IPS DF 6.9 (cell line): ENCODE data around the gene HEG1.
A peak's percentile ranks its signal among the peaks of the same experiment; 100 is the strongest.

Source experiments
- DNase-seq: peaks from one replicate; pipeline ENCODE4 v3.0.0-alpha.2; 2013; ENCODE audit warnings: low read depth, low spot score
- H3K27ac ChIP-seq: one replicate; pipeline ENCODE4 v1.5.1; 2013; ENCODE audit warnings: low read length, control low read depth
- H3K27me3 ChIP-seq: 2 replicates; pipeline ENCODE4 v1.6.1; 2013; ENCODE audit warnings: mild to moderate bottlenecking, low read length; ENCODE audit not compliant: control insufficient read depth, insufficient read depth
- H3K36me3 ChIP-seq: 2 replicates; pipeline ENCODE4 v1.6.1; 2013; ENCODE audit warnings: low read length; ENCODE audit not compliant: control insufficient read depth, insufficient read depth
- H3K4me1 ChIP-seq: 2 replicates; pipeline ENCODE4 v1.6.1; 2013; ENCODE audit warnings: low read length; ENCODE audit not compliant: control insufficient read depth, insufficient read depth
- H3K4me3 ChIP-seq: 2 replicates; pipeline ENCODE4 v1.5.1; 2013; ENCODE audit warnings: mild to moderate bottlenecking, low read length
- H3K9me3 ChIP-seq: 2 replicates; pipeline ENCODE4 v1.6.1; 2013; ENCODE audit warnings: low read length, inconsistent platforms; ENCODE audit not compliant: control insufficient read depth, insufficient read depth
- WGBS: extraction: QIAGEN DNeasy Blood & Tissue Kit; methylation state at CpG from one replicate; pipeline ENCODE4 v1.1.7; 2013; ENCODE audit warnings: mixed read lengths, missing lambda C conversion rate; ENCODE audit not compliant: insufficient read length, insufficient coverage; 5-methylcytosine and 5-hydroxymethylcytosine counted together

HEG1 gene, protein sequence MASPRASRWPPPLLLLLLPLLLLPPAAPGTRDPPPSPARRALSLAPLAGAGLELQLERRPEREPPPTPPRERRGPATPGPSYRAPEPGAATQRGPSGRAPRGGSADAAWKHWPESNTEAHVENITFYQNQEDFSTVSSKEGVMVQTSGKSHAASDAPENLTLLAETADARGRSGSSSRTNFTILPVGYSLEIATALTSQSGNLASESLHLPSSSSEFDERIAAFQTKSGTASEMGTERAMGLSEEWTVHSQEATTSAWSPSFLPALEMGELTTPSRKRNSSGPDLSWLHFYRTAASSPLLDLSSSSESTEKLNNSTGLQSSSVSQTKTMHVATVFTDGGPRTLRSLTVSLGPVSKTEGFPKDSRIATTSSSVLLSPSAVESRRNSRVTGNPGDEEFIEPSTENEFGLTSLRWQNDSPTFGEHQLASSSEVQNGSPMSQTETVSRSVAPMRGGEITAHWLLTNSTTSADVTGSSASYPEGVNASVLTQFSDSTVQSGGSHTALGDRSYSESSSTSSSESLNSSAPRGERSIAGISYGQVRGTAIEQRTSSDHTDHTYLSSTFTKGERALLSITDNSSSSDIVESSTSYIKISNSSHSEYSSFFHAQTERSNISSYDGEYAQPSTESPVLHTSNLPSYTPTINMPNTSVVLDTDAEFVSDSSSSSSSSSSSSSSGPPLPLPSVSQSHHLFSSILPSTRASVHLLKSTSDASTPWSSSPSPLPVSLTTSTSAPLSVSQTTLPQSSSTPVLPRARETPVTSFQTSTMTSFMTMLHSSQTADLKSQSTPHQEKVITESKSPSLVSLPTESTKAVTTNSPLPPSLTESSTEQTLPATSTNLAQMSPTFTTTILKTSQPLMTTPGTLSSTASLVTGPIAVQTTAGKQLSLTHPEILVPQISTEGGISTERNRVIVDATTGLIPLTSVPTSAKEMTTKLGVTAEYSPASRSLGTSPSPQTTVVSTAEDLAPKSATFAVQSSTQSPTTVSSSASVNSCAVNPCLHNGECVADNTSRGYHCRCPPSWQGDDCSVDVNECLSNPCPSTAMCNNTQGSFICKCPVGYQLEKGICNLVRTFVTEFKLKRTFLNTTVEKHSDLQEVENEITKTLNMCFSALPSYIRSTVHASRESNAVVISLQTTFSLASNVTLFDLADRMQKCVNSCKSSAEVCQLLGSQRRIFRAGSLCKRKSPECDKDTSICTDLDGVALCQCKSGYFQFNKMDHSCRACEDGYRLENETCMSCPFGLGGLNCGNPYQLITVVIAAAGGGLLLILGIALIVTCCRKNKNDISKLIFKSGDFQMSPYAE (N-terminal part only)

GRCh38 chr3:125055913-125056745, at the start of gene HEG1:
Gene HEG1 (minus strand): TSS chr3:125055997. CDS start chr3:125055890, 107 bp downstream.
- Histone ChIP-seq H3K4me1 (peaks cover 5% of the 10 kb centered on the region), H3K4me3 (peak within 1 kb of the TSS; percentile 84), H3K27ac (no peak within 1 kb of the TSS), H3K27me3 (peaks cover 2% of the 10 kb centered on the region; the same call in 1 of the 2 replicates), H3K9me3 (no peaks in the 10 kb centered on the region), H3K36me3 (no peaks in the 10 kb centered on the region; the same call in 1 of the 2 replicates)
- WGBS = no CpG with 5 or more reads among the region's 67 CpGs
- DNase-seq = no peak

- Histone ChIP-seq H3K4me1 (no peaks in the 10 kb centered on the region), H3K36me3 (no peaks in the 10 kb centered on the region), H3K9me3 (no peaks in the 10 kb centered on the region), H3K27ac (no peak overlapping the region), H3K27me3 (no peaks in the 10 kb centered on the region; the same call in 1 of the 2 replicates), H3K4me3 (no peak overlapping the region)
- DNase-seq = no peak
- 100% methylated on average over 1 of the region's 1 CpG for WGBS
These were observed 49.3 kb upstream of the HEG1 start for GRCh38 chr3:125105116-125105515.

DNA sequence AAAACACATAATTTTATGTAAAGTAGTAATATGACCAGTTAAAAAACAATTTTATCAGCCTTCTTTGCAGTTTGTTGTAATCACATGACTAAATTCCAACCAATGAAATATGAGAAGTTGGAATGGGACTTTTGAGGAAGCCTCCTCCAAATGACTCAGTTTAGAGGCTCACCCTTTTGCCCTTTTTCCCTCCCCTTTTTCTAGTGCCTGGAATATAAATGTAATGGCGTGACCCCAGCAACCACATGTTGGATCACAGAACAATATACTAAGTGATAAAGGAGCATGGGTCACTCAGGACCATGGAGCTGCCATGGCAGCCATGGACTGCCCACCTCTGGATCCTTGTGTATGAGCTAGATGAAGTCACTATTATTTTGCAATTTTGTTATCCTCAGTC, 48.8 kb upstream of the HEG1 start:
- Histone ChIP-seq H3K9me3 (no peaks in the 10 kb centered on the region), H3K27me3 (no peaks in the 10 kb centered on the region; the same call in 1 of the 2 replicates), H3K36me3 (no peaks in the 10 kb centered on the region), H3K4me3 (no peak overlapping the region), H3K27ac (no peak overlapping the region), H3K4me1 (no peaks in the 10 kb centered on the region)
- no peak for DNase-seq
- no CpG with 5 or more reads among the region's 1 CpG for WGBS

- Histone ChIP-seq H3K27ac (no peak overlapping the region), H3K9me3 (no peaks in the 10 kb centered on the region), H3K4me1 (no peaks in the 10 kb centered on the region), H3K27me3 (no peaks in the 10 kb centered on the region), H3K4me3 (no peak overlapping the region), H3K36me3 (no peaks in the 10 kb centered on the region)
- DNase-seq = no peak
- WGBS = no CpG with 5 or more reads among the region's 1 CpG
These were observed 47.6 kb upstream of the HEG1 start for GRCh38 chr3:125103406-125103805.

DNA sequence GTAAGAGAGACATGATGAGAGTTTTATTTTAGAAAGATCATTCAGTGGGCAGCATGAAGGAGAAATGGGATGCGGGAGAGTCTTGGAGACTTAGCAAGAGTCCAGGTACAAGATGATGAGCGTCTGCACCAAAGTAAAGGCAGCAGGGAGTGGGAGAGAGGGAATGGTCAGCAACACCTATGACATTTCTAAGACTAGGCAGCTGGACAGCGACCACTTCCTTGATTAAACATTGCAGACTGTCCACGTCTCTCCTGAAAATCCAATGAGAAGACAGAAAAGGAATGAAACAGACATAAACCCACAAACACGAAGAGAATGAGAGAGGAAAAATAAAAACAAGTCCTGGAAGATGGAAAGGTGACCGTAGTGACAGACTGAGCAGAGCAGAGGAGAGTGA, 46.7 kb upstream of the HEG1 start:
- H3K27me3 ChIP-seq = no peaks in the 10 kb centered on the region
- H3K27ac ChIP-seq = no peak overlapping the region
- no peaks in the 10 kb centered on the region for H3K9me3 ChIP-seq
- no peak for DNase-seq
- H3K4me1 ChIP-seq = no peaks in the 10 kb centered on the region
- WGBS = no CpG with 5 or more reads among the region's 6 CpGs
- no peak overlapping the region for H3K4me3 ChIP-seq
- H3K36me3 ChIP-seq = no peaks in the 10 kb centered on the region

DNA sequence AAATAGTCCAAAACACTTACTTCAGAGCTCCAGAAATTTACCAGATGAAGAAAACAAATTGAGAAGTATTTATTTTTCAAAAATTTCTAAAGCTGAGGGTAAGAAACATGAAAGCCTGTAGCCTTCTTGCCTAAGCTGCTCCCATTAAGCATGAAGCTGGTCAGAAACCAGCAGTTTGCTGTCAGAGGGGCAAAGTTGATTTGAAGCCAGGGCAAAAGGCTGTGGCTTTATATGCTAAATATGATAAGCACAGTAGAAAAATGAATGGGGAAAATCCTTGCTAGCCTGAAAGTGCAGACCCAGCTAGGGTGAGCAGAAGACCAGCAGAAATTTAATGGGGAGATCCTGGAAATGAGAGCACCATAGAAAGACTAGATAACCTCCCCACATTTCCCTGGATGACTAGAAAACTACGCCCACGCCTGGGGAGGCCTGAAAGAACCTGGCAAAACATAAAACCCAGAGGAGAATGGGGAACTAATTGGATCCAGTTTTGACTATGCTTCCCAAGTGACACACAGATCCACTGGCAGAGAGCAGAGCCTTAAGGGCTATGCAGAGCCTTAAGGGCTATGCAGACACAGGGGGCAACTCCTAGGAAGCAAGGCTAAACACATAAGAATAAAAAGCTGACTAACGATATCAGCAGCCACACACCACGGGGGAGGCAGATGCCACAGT, 43.0 kb upstream of the HEG1 start:
- no peaks in the 10 kb centered on the region for H3K4me1 ChIP-seq
- DNase-seq = no peak
- H3K27ac ChIP-seq = no peak overlapping the region
- H3K36me3 ChIP-seq = no peaks in the 10 kb centered on the region
- H3K27me3 ChIP-seq = no peaks in the 10 kb centered on the region
- WGBS = no CpG with 5 or more reads among the region's 4 CpGs
- H3K4me3 ChIP-seq = no peak overlapping the region
- no peaks in the 10 kb centered on the region for H3K9me3 ChIP-seq

DNA sequence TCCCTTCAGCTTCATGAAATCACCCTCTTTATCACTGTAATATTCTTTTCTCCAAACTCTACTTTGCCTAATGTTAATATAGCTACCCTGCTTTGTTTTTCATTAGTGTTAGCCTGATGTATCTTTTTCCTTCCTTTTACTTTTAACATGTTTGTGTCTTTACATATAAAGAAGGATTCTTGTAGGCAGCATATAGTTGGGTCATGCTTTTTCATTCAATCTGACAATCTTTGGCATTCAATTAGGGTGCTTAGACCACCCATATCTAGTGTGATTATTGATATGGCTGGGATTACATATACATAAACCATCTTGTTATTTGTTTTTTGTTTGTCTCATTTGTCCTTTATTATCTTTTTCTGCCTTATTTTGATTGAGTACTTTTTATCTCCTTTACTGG, 34.9 kb upstream of the HEG1 start:
- no peak overlapping the region for H3K27ac ChIP-seq
- H3K4me1 ChIP-seq = no peaks in the 10 kb centered on the region
- DNase-seq = no peak
- no peaks in the 10 kb centered on the region for H3K9me3 ChIP-seq
- H3K27me3 ChIP-seq = no peaks in the 10 kb centered on the region
- H3K36me3 ChIP-seq = no peaks in the 10 kb centered on the region
- H3K4me3 ChIP-seq = no peak overlapping the region

DNA sequence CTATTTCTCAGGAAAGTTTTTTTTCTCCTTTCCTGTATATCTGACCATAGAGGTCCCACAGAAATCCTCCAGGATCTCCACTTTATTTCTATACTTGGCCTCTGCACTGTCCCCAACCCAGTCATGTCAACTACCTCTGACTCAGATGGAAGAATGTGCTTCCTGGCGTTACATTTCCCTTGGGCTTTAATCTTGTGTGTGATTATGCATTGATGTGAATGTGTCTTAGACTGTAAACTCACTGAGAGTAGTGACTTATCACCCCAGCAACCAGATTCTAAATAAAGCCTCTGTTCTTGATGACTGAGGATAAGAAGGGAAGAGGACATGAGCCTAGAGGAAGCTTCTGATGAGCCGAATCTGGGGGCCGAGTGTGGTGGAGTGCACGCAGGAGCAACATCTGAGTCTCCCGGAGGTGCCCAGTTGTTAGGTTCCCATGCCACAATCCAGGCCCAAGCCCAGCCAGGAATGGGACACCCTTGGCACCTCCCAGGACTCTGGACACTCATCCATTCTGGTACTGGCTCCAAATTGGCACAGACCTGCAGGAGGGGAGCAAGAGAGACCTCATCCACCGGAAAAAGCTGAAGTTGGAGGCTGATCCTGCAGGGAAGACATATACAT, 32.1 kb upstream of the HEG1 start:
- Histone ChIP-seq H3K27ac (no peak overlapping the region), H3K36me3 (no peaks in the 10 kb centered on the region), H3K4me3 (no peak overlapping the region), H3K9me3 (no peaks in the 10 kb centered on the region), H3K27me3 (no peaks in the 10 kb centered on the region), H3K4me1 (no peaks in the 10 kb centered on the region)
- DNase-seq = no peak
- no CpG with 5 or more reads among the region's 6 CpGs for WGBS

GRCh38 chr3:125085166-125085565, 29.4 kb upstream of the HEG1 start:
- Histone ChIP-seq H3K27me3 (no peaks in the 10 kb centered on the region), H3K9me3 (no peaks in the 10 kb centered on the region), H3K4me1 (no peaks in the 10 kb centered on the region), H3K36me3 (no peaks in the 10 kb centered on the region), H3K27ac (no peak overlapping the region), H3K4me3 (no peak overlapping the region)
- DNase-seq = no peak
